Measurements from ENCODE around the gene AMIGO3.
"Not testable (repeated sequence)": the region's sequence is repeated elsewhere in the genome, so short reads cannot be mapped to it uniquely, and the experiment has no call there.

DNA sequence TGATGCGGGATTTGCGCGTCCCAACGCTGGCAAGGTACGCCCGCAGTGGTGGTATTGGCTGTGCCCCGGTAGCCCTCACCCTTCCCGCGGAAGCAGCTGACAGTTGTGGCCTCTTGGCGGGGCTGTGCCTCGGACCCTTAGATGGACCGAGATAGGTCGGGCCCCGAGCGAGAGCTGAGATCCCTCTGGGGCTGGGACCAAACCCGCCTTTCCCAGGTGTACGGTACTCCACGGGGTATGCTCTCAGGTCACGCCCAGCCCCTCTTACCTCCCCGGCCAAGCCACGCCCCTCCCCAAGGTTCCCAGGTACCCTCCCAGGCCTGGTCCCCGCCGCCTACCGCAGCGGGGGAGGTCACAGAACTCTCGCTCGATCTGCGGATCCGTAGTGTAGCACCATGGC is 33.1 kb downstream of the AMIGO3 start:
- TF ChIP-seq POLR2AphosphoS5, CTCF (IDR thresholded peaks at IDR 0.05): not testable (repeated sequence)

Data from prostate gland (tissue), 2 donors.